OCI-LY3 (cell line): ENCODE results near the gene ADAP2.

Source experiments
- CTCF ChIP-seq: fragments of 200-600, 300-600 bp; sonication (generic); IDR thresholded peaks from 2 replicates; pipeline ENCODE4 v1.5.1; 2014; ENCODE audit warnings: antibody characterized with exemption, low read length, low read depth
- EZH2phosphoT487 ChIP-seq: fragments of 200-600 bp; shearing (Covaris generic); IDR thresholded peaks from 2 replicates; pipeline ENCODE4 v1.6.1; 2018; ENCODE audit warnings: antibody characterized with exemption, mixed run types, low read depth

DNA sequence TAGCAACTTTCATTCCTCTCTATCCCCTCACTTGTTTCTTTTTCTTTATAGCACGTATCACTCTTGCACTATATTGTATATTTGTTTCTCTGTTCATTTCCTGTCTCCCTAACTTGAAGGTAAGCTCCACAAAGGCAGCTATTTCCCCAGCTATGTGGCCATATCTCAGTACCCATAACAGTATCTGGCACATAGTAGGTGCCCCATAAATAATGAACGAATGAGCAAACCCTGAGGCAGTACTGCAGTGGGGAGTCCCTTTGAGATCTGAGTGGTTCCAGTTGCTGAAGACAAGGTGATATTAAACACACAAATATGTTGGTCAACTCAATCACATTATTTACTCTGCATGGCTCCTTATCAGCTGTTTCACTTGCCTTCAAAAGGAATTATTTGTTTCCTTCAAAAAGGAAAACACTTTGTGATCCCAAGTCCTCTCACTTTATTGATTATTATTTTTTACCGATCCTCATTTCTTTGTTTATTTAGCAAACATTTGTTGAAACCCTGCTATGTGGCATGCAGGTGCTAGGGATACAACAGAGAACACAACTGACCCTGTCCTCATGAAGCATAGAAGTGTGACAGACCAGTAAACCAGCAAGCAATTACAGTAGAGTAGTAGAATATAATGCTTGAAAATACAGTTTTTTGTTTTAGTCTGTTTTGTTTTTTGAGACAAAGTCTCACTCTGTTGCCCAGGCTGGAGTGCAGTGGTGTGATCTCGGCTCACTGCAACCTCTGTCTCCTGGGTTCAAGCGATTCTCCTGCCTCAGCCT lies 5.7 kb upstream of the ADAP2 start:
- TF ChIP-seq CTCF (no peak), EZH2phosphoT487 (no peak)
